Measurements from ENCODE around the gene CDK19.

DNA sequence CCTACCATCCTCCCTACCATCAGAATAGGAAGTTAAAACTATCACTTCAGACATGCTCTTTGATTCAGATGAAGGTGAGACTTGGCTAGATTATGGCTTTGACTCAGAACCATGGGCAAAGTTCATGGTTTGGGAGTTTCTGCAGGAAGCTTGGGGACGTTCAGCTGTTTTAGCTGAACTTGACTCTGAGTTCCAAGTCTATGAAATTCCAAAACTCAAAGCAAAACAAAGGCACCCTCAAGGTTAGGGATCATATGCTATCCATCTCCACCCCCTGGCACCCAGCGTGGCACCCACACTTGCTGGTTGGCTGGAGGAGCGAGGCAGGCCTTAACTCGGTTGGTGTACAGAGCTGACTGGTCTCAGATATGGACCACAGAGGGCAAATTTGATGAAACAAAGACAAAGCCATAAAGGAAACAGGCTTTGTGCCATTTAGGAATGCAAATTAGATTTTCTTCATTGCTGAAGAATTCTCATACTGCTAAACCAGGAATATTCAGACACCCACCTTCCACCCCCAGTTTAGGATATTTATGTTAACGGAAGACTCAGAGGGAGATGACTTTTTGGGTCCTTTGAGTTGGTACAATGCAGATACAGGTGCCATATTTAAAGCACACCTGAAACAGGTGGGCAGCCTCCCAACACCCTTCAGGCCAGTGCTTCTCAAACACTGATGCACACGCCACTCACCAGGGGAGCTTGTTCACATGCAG lies 250.4 kb downstream of the CDK19 start:
- no peak for TF ChIP-seq POLR2A (IDR thresholded peaks at IDR 0.05; ENCODE audit: low read length)
- TF ChIP-seq GATA1 (IDR thresholded peaks at IDR 0.05; ENCODE audit: low read depth, low read length), result no peak

Data from erythroblast (primary cell).